ENCODE results near the gene ZMYM3. TPM values are rescaled to one million over a fixed set of nuclear protein-coding genes. Genes with fewer than 3 reads are reported as not detected.
"Not testable (repeated sequence)": the region's sequence is repeated elsewhere in the genome, so short reads cannot be mapped to it uniquely, and the experiment has no call there.

The ZMYM3 gene
- 14.3 TPM for total RNA-seq
- long read RNA-seq, full-length matches to known transcripts: 1 of 7 reads
- long read RNA-seq, partial matches to known transcripts: 1 of 7 reads
- long read RNA-seq, other reads (novel, unspliced or antisense): 5 of 7 reads

DNA sequence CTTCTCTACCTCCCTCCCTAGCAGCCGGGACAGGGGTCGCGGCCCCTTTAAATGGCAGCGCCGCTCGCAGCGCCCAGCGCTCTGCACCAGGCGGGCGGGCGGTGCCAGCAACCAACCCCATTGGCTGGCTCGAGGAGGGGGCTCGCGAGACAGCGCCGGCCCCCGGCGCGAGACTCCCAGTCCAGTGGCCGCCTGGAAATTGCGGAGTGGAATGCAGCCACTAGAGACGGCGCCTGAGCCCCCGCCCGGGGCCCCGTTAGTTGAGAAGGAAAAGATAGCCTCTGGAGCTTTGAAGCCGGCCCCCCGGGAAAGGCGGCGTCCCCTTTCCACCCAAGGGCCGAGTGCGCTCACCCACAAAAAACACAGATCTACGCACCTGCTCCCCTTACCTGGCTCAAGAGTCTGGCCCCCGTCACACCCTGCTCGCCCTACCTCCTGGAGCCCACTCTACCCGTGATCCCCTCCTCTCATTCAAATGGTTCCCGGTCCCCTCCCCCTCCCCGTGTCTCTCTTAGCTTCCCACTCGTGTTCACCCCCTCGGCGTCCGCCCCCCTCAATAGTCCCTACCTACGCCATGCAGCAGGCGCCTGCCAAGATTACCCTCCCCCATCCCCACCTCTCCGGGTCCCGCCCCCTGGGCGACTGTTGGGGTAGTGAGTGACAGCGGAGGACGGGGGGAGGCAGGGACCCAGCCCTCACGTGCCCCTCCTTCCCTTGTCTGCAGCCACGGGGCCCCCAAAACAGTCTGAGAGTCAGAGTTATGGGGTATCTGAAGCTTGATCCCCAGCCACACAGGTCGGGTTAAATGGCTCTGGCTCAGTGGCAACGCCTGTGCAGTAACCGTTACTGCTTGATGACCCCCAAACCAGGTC is at the start of gene ZMYM3:
TSS of gene ZMYM3 (minus strand) at position 49 of the 872 bp plus-strand sequence. CDS start 885 bp downstream, outside the sequence.
- intact Hi-C loops (cut with micrococcal nuclease): no loop called here
- peak within 1 kb of the TSS; percentile 75 for H3K4me3 ChIP-seq
- peak within 1 kb of the TSS; percentile 90 for H3K27ac ChIP-seq (replicated peaks)
- H3K27me3 ChIP-seq (ENCODE audit: low read depth): no peaks in the 10 kb centered on the region
- TF ChIP-seq, protein P1, sequence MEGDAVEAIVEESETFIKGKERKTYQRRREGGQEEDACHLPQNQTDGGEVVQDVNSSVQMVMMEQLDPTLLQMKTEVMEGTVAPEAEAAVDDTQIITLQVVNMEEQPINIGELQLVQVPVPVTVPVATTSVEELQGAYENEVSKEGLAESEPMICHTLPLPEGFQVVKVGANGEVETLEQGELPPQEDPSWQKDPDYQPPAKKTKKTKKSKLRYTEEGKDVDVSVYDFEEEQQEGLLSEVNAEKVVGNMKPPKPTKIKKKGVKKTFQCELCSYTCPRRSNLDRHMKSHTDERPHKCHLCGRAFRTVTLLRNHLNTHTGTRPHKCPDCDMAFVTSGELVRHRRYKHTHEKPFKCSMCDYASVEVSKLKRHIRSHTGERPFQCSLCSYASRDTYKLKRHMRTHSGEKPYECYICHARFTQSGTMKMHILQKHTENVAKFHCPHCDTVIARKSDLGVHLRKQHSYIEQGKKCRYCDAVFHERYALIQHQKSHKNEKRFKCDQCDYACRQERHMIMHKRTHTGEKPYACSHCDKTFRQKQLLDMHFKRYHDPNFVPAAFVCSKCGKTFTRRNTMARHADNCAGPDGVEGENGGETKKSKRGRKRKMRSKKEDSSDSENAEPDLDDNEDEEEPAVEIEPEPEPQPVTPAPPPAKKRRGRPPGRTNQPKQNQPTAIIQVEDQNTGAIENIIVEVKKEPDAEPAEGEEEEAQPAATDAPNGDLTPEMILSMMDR (IDR thresholded peaks at IDR 0.05; ENCODE audit: borderline replicate concordance): no peak
- no peaks in the 10 kb centered on the region for H3K9me3 ChIP-seq (replicated peaks)
- peaks cover 9% of the 10 kb centered on the region for H3K36me3 ChIP-seq
- H3K4me1 ChIP-seq: peaks cover 11% of the 10 kb centered on the region
- DNase-seq: peak; percentile 85

GRCh38 chrX:71302461-71303213 is 48.7 kb upstream of the ZMYM3 start:
- intact Hi-C loops (cut with micrococcal nuclease): no loop called here
- no peak for DNase-seq

GRCh38 chrX:71301195-71301924 is 47.4 kb upstream of the ZMYM3 start, which contains the start of gene ITGB1BP2:
Gene ITGB1BP2, plus strand, starts transcription at chrX:71301750. Its CDS starts 57 bp downstream, at chrX:71301807.
- peaks cover 42% of the 10 kb centered on the region for H3K36me3 ChIP-seq
- DNase-seq: peak; percentile 13

More at GRCh38 chrX:71302461-71303213, 48.7 kb upstream of the ZMYM3 start:
- Histone ChIP-seq H3K4me3 (peak overlapping the region; percentile 62), H3K4me1 (peaks cover 12% of the 10 kb centered on the region), H3K9me3 (replicated peaks) (no peaks in the 10 kb centered on the region), H3K27ac (replicated peaks) (peak overlapping the region; percentile 83), H3K36me3 (peaks cover 30% of the 10 kb centered on the region), H3K27me3 (ENCODE audit: low read depth) (no peaks in the 10 kb centered on the region)
- TF ChIP-seq, protein P1 (IDR thresholded peaks at IDR 0.05; ENCODE audit: borderline replicate concordance): no peak

DNA sequence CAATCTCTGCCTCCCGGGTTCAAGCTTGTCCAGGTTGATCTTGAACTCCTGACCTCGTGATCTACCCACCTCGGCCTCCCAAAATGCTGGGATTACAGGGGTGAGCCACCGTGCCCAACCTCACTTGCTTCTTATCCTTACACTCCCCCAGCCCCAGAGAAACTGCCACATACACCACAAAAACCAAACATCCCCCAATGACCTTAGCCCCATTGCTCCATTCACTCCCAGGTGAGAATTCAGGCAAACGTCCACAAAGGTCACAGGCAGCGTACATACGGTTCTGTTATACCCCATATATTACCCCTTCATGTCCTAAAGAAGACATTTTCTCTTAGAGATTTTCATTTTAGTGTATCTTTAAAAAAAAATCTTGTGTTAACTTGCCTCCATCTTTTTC is 46.6 kb upstream of the ZMYM3 start:
- Histone ChIP-seq H3K4me1 (peaks cover 17% of the 10 kb centered on the region), H3K27ac (replicated peaks) (peak overlapping the region; percentile 83), H3K36me3 (peaks cover 51% of the 10 kb centered on the region)
- intact Hi-C loops (cut with micrococcal nuclease); H3K4me3 ChIP-seq; H3K9me3 ChIP-seq (replicated peaks); DNase-seq; H3K27me3 ChIP-seq (ENCODE audit: low read depth): not testable (repeated sequence)

More at GRCh38 chrX:71301195-71301924, 47.4 kb upstream of the ZMYM3 start, which contains the start of gene ITGB1BP2:
- Histone ChIP-seq H3K4me3 (peak within 1 kb of the TSS; percentile 62), H3K4me1 (peaks cover 17% of the 10 kb centered on the region), H3K9me3 (replicated peaks) (no peaks in the 10 kb centered on the region), H3K27me3 (ENCODE audit: low read depth) (no peaks in the 10 kb centered on the region), H3K27ac (replicated peaks) (peak within 1 kb of the TSS; percentile 83)
- TF ChIP-seq, protein P1 (IDR thresholded peaks at IDR 0.05; ENCODE audit: borderline replicate concordance): no peak
- intact Hi-C loops (cut with micrococcal nuclease): no loop called here

GRCh38 chrX:71300064-71300463 is 46.1 kb upstream of the ZMYM3 start:
- H3K36me3 ChIP-seq: peaks cover 55% of the 10 kb centered on the region
- DNase-seq; H3K4me3 ChIP-seq; H3K27me3 ChIP-seq (ENCODE audit: low read depth); H3K27ac ChIP-seq (replicated peaks); H3K9me3 ChIP-seq (replicated peaks); intact Hi-C loops (cut with micrococcal nuclease): not testable (repeated sequence)
- peaks cover 17% of the 10 kb centered on the region for H3K4me1 ChIP-seq

GRCh38 chrX:71298119-71298518 is 44.2 kb upstream of the ZMYM3 start:
- Histone ChIP-seq H3K36me3 (peaks cover 75% of the 10 kb centered on the region), H3K4me1 (peaks cover 17% of the 10 kb centered on the region), H3K4me3 (no peak overlapping the region), H3K27me3 (ENCODE audit: low read depth) (no peaks in the 10 kb centered on the region), H3K9me3 (replicated peaks) (no peaks in the 10 kb centered on the region), H3K27ac (replicated peaks) (peak overlapping the region; percentile 55)
- intact Hi-C loops (cut with micrococcal nuclease): no loop called here
- TF ChIP-seq, protein P1 (IDR thresholded peaks at IDR 0.05; ENCODE audit: borderline replicate concordance): no peak
- no peak for DNase-seq

All from left ventricle myocardium inferior (tissue), 1 donor.